KMS-11 (cell line): Measurements from ENCODE around the gene MTF2.
"Not testable (repeated sequence)": the region's sequence is repeated elsewhere in the genome, so short reads cannot be mapped to it uniquely, and the experiment has no call there.

Source experiments
- H2AFZ ChIP-seq: fragments of 200-600 bp; sonication (generic); 2 replicates; pipeline ENCODE4 v1.6.1; 2016; ENCODE audit warnings: antibody characterized with exemption, mixed run types, low read depth
- H3K27ac ChIP-seq: fragments of 200-600 bp; sonication (generic); 2 replicates; pipeline ENCODE4 v1.6.1; 2016; ENCODE audit warnings: mild to moderate bottlenecking, mixed run types
- H3K27me3 ChIP-seq: fragments of 200-600 bp; sonication (generic); 2 replicates; pipeline ENCODE4 v1.6.1; 2017; ENCODE audit warnings: mild to moderate bottlenecking, low read depth, mixed run types, moderate library complexity; ENCODE audit not compliant: insufficient read depth
- H3K36me3 ChIP-seq: fragments of 200-600 bp; sonication (generic); 2 replicates; pipeline ENCODE4 v1.6.1; 2017; ENCODE audit warnings: mild to moderate bottlenecking, mixed run types; ENCODE audit not compliant: insufficient read depth
- H3K4me1 ChIP-seq: fragments of 200-600 bp; sonication (generic); 2 replicates; pipeline ENCODE4 v1.6.1; 2016; ENCODE audit warnings: mild to moderate bottlenecking, low read depth, mixed run types; ENCODE audit not compliant: poor library complexity, severe bottlenecking
- H3K4me2 ChIP-seq: fragments of 200-600 bp; sonication (generic); 2 replicates; pipeline ENCODE4 v1.7.0; 2016; ENCODE audit warnings: mild to moderate bottlenecking, mixed run types
- H3K4me3 ChIP-seq: fragments of 200-600 bp; sonication (generic); IDR thresholded peaks from 2 replicates; pipeline ENCODE4 v1.6.1; 2017; ENCODE audit warnings: low read depth, low read length, mixed read lengths; ENCODE audit not compliant: insufficient read depth
- H3K79me2 ChIP-seq: fragments of 200-600 bp; sonication (generic); 2 replicates; pipeline ENCODE4 v1.6.1; 2016; ENCODE audit warnings: low read depth, mixed run types; ENCODE audit not compliant: insufficient read depth
- H3K9ac ChIP-seq: fragments of 200-600 bp; sonication (generic); 2 replicates; pipeline ENCODE4 v1.6.1; 2016; ENCODE audit warnings: mild to moderate bottlenecking, mixed run types
- H4K20me1 ChIP-seq: fragments of 200-600 bp; sonication (generic); 2 replicates; pipeline ENCODE4 v1.6.1; 2016; ENCODE audit warnings: mild to moderate bottlenecking, mixed run types; ENCODE audit not compliant: insufficient read depth
- CTCF ChIP-seq: fragments of 200-600 bp; sonication (generic); conservative IDR thresholded peaks from 2 replicates; pipeline ENCODE4 v1.6.1; 2017; ENCODE audit warnings: low read depth, mild to moderate bottlenecking, antibody characterized with exemption, low read length, moderate library complexity, mixed read lengths

The MTF2 gene

GRCh38 chr1:93154898-93155297 lies 75.8 kb downstream of the MTF2 start:
- H3K4me2 ChIP-seq, result no peak overlapping the region
- no peaks in the 10 kb centered on the region for H3K36me3 ChIP-seq
- no peaks in the 10 kb centered on the region for H4K20me1 ChIP-seq

GRCh38 chr1:93155335-93155734 lies 76.3 kb downstream of the MTF2 start:
- no peak overlapping the region for H3K9ac ChIP-seq
- no peak overlapping the region for H3K4me2 ChIP-seq
- H3K79me2 ChIP-seq, result no peaks in the 10 kb centered on the region
- H3K27ac ChIP-seq, result no peak overlapping the region
- H4K20me1 ChIP-seq, result no peaks in the 10 kb centered on the region
- H3K36me3 ChIP-seq, result no peaks in the 10 kb centered on the region
- H2AFZ ChIP-seq, result no peak overlapping the region
- no peak overlapping the region for H3K4me3 ChIP-seq
- H3K27me3 ChIP-seq, result no peaks in the 10 kb centered on the region
- no peak for TF ChIP-seq CTCF
- H3K4me1 ChIP-seq, result no peaks in the 10 kb centered on the region

More at GRCh38 chr1:93154898-93155297, 75.8 kb downstream of the MTF2 start:
- no peak for TF ChIP-seq CTCF
- no peak overlapping the region for H3K9ac ChIP-seq
- H3K27ac ChIP-seq, result no peak overlapping the region
- H3K79me2 ChIP-seq, result no peaks in the 10 kb centered on the region
- no peaks in the 10 kb centered on the region for H3K4me1 ChIP-seq
- no peak overlapping the region for H2AFZ ChIP-seq
- H3K27me3 ChIP-seq, result no peaks in the 10 kb centered on the region
- H3K4me3 ChIP-seq, result no peak overlapping the region

GRCh38 chr1:93159337-93159736 lies 80.3 kb downstream of the MTF2 start:
- Histone ChIP-seq H3K4me2 (no peak overlapping the region), H3K27me3 (no peaks in the 10 kb centered on the region), H2AFZ (no peak overlapping the region), H3K79me2 (no peaks in the 10 kb centered on the region), H3K9ac (no peak overlapping the region), H3K36me3 (no peaks in the 10 kb centered on the region), H4K20me1 (no peaks in the 10 kb centered on the region), H3K4me3 (no peak overlapping the region), H3K27ac (no peak overlapping the region), H3K4me1 (no peaks in the 10 kb centered on the region)
- no peak for TF ChIP-seq CTCF

GRCh38 chr1:93163314-93163713 lies 84.2 kb downstream of the MTF2 start:
- H3K4me3 ChIP-seq, H3K4me2 ChIP-seq, H3K79me2 ChIP-seq, H3K27me3 ChIP-seq, H3K36me3 ChIP-seq, H3K27ac ChIP-seq, H3K4me1 ChIP-seq, H4K20me1 ChIP-seq, H2AFZ ChIP-seq, H3K9ac ChIP-seq: not testable (repeated sequence)

GRCh38 chr1:93164816-93165215 lies 85.7 kb downstream of the MTF2 start:
- no peak overlapping the region for H2AFZ ChIP-seq
- no peak overlapping the region for H3K27ac ChIP-seq
- TF ChIP-seq CTCF, result no peak
- no peaks in the 10 kb centered on the region for H3K27me3 ChIP-seq
- H3K4me2 ChIP-seq, result no peak overlapping the region
- H4K20me1 ChIP-seq, result no peaks in the 10 kb centered on the region
- no peak overlapping the region for H3K9ac ChIP-seq
- peaks cover 22% of the 10 kb centered on the region; the same call in 1 of the 2 replicates for H3K79me2 ChIP-seq
- no peaks in the 10 kb centered on the region for H3K4me1 ChIP-seq
- no peaks in the 10 kb centered on the region for H3K36me3 ChIP-seq
- no peak overlapping the region for H3K4me3 ChIP-seq

GRCh38 chr1:93165895-93166294 lies 86.8 kb downstream of the MTF2 start:
- H3K27me3 ChIP-seq, result not testable (repeated sequence)
- peaks cover 27% of the 10 kb centered on the region; the same call in 1 of the 2 replicates for H3K79me2 ChIP-seq

More at GRCh38 chr1:93165895-93166294, 86.8 kb downstream of the MTF2 start:
- not testable (repeated sequence) for H3K36me3 ChIP-seq, H4K20me1 ChIP-seq, H3K4me2 ChIP-seq, H2AFZ ChIP-seq, H3K9ac ChIP-seq, H3K27ac ChIP-seq, H3K4me1 ChIP-seq, H3K4me3 ChIP-seq
